Nephron progenitor cell (in vitro differentiated cells): ENCODE data around the gene CAMK1D.

Experiments used
- DNase-seq: peaks from one replicate; pipeline ENCODE4 v3.0.0; 2021
- H3K27ac Mint-ChIP-seq: 2 replicates; pipeline ENCODE4 v1.8.0; 2021; ENCODE audit warnings: mild to moderate bottlenecking, moderate library complexity, mixed read lengths
- H3K27me3 Mint-ChIP-seq: 2 replicates; pipeline ENCODE4 v1.8.0; 2021; ENCODE audit warnings: mild to moderate bottlenecking, low read depth, mixed read lengths; ENCODE audit not compliant: poor library complexity
- H3K36me3 Mint-ChIP-seq: 2 replicates; pipeline ENCODE4 v1.8.0; 2021; ENCODE audit warnings: low read depth, mixed read lengths
- H3K4me1 Mint-ChIP-seq: 2 replicates; pipeline ENCODE4 v1.8.0; 2021; ENCODE audit warnings: mixed read lengths
- H3K4me3 Mint-ChIP-seq: 2 replicates; pipeline ENCODE4 v1.8.0; 2021; ENCODE audit warnings: mild to moderate bottlenecking, moderate library complexity, mixed read lengths
- H3K9me3 Mint-ChIP-seq: 2 replicates; pipeline ENCODE4 v1.8.0; 2021; ENCODE audit warnings: mild to moderate bottlenecking, moderate library complexity, mixed read lengths
- CTCF ChIP-seq: fragments of 200-600 bp; sonication (generic); IDR thresholded peaks from 2 replicates; pipeline ENCODE4 v1.5.0; 2021; ENCODE audit warnings: antibody characterized with exemption

CAMK1D gene

DNA sequence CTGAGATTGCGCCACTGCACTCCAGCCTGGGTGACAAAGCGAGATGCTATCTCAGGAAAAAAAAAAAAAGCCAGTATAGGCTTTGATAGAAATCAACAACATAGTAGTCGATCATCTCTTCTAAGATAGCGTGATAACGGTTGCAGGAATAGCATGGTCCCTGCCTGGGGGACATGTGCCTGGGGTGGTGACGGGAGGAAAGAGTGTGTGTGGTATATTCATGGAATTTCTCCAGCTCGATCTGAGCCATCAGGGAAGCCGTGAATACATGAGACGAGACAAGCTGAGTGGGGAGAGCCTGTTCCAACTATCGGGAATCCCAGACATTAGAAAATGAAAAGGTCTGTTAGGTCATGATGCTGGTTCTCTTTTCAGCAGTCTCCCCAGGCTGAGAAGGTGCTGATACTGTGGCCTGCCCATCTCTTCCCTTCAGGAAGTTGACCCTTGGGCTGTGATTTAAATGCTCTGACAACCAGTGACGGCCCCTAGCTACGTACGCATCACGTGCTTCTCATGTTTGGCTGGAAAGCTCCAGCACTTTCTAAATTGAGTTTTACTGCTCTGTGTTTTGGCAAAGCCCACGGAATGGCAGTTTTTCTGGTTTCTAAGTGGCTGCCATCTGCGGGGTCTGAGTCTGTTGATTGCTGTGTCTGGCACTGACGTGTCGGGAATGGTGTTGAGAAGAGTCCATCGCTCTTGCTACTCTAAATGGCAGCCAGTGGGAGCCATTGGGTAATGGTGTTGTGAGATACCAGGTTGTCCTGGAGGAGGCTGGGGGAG lies 422.8 kb downstream of the CAMK1D start:
- Mint-ChIP-seq H3K27ac (no peak overlapping the region), H3K4me3 (no peak overlapping the region), H3K9me3 (no peaks in the 10 kb centered on the region), H3K36me3 (peaks cover 12% of the 10 kb centered on the region), H3K4me1 (peaks cover 66% of the 10 kb centered on the region), H3K27me3 (peaks cover 11% of the 10 kb centered on the region)
- TF ChIP-seq CTCF, result no peak
- no peak for DNase-seq

DNA sequence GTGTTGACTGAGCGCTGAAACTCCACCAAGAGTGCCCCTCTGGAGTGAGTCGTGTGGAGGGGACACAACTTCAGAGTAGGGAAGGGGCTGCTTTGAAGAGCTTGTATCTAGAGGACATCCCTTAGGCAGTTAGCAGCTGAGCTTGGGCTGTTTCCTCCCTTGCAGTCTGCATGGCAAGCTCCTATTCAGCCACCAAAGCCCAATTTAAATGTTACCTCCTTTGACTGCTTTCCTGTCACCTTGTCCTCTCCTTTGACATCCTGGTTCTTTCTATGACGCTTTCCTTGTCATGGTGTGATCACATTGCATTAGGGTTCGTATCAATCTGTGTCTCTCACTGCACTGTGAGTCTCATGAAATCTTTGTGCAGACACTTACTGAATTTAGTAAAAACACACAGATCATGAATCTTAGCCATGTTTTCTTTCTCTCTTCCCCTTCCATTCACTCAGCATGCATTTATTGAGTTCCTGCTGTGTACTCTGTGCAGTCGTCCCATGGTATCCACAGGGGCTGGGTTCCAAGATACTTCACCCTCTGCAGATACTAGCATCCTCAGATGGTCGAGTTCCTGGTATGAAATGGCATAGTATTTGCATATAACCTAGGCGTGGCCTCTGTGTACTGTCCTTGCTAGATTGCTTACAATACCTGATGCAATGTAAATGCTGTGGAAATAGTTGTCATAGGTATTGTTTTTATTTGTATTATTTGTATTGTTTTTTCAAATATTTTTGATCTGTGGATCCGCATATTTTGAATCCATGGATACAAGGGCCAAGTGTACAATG lies 423.6 kb downstream of the CAMK1D start:
- H3K27ac Mint-ChIP-seq, result no peak overlapping the region
- no peak for TF ChIP-seq CTCF
- H3K36me3 Mint-ChIP-seq, result peaks cover 12% of the 10 kb centered on the region
- H3K4me3 Mint-ChIP-seq, result no peak overlapping the region
- peaks cover 64% of the 10 kb centered on the region for H3K4me1 Mint-ChIP-seq
- H3K9me3 Mint-ChIP-seq, result no peaks in the 10 kb centered on the region
- peaks cover 7% of the 10 kb centered on the region for H3K27me3 Mint-ChIP-seq
- DNase-seq, result no peak

DNA sequence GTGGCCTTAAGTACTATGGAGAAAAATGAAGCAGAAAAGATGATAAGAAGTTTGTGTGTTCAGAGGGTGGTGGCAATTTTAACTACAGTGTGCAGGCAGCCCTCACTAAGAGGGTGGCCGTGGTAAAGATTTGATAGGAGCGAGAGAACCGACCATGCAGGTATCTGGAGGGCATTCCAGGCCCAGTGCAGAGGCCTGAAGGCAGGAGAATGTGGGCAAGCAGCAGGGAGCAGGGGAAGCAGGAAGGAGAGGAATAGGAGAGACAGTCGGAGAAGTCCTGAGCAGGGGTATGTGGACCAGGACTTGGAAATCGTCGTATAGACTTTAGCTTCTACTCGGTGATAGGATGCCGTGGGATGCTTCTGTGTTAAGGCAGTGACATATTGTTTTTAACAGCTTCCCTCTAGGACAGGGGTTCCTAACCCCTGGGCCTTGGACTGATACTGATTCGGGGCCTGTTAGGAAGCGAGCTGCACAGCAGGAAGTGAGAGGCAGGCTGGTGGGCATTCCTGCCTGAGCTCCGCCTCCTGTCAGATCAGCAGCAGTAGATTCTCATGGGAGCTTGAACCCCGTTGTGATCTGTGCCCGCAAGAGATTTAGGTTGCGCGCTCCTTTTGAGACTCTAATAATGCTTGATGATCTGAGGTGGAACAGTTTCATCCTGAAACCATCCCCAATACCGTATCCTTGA lies 425.0 kb downstream of the CAMK1D start:
- no peak for DNase-seq

GRCh38 chr10:12777840-12778585 lies 428.7 kb downstream of the CAMK1D start:
- H3K4me1 Mint-ChIP-seq, result peaks cover 58% of the 10 kb centered on the region
- peaks cover 13% of the 10 kb centered on the region for H3K36me3 Mint-ChIP-seq
- no peak for TF ChIP-seq CTCF
- no peak overlapping the region for H3K27ac Mint-ChIP-seq
- no peak for DNase-seq
- H3K4me3 Mint-ChIP-seq, result no peak overlapping the region
- H3K9me3 Mint-ChIP-seq, result no peaks in the 10 kb centered on the region
- peaks cover 3% of the 10 kb centered on the region for H3K27me3 Mint-ChIP-seq

More for the DNA sequence above, 425.0 kb downstream of the CAMK1D start:
- Mint-ChIP-seq H3K27ac (peak overlapping the region; percentile 65), H3K36me3 (peaks cover 12% of the 10 kb centered on the region), H3K4me3 (no peak overlapping the region), H3K27me3 (peaks cover 3% of the 10 kb centered on the region), H3K9me3 (no peaks in the 10 kb centered on the region), H3K4me1 (peaks cover 52% of the 10 kb centered on the region)
- TF ChIP-seq CTCF, result no peak

GRCh38 chr10:12780634-12781601 lies 431.6 kb downstream of the CAMK1D start:
- Mint-ChIP-seq H3K4me3 (peak overlapping the region; percentile 38), H3K36me3 (peaks cover 13% of the 10 kb centered on the region), H3K27me3 (peaks cover 3% of the 10 kb centered on the region), H3K9me3 (peaks cover 4% of the 10 kb centered on the region), H3K27ac (peak overlapping the region; percentile 87), H3K4me1 (peaks cover 72% of the 10 kb centered on the region)
- no peak for DNase-seq
- no peak for TF ChIP-seq CTCF
